ENCODE measurements around the gene HPSE2. TPM values are rescaled to one million over a fixed set of nuclear protein-coding genes. Genes with fewer than 3 reads are reported as not detected.

Gene HPSE2
- total RNA-seq, 1 experiment from 2014 or later, result 0.20 TPM

GRCh38 chr10:98463976-98464754 lies 771.5 kb downstream of the HPSE2 start:
- no peak for DNase-seq
- Histone ChIP-seq H3K9me3 (ENCODE audit: control insufficient read depth, low read depth, low read length) (no peaks in the 10 kb centered on the region), H4K8ac (replicated peaks; ENCODE audit: insufficient read length, low read depth, low read length) (no peak overlapping the region), H2BK12ac (ENCODE audit: insufficient read length, low read depth, low read length) (no peak overlapping the region), H3K79me2 (ENCODE audit: insufficient read depth, low read length) (no peaks in the 10 kb centered on the region), H3K27me3 (ENCODE audit: insufficient read depth, low read length) (no peaks in the 10 kb centered on the region), H2BK5ac (ENCODE audit: insufficient read length, low read length) (no peak overlapping the region), H3T11ph (ENCODE audit: low read length) (no peak overlapping the region), H4K91ac (ENCODE audit: insufficient read length, low read depth, low read length) (no peak overlapping the region), H3K23ac (ENCODE audit: insufficient read length, low read depth, low read length) (no peak overlapping the region), H2BK20ac (ENCODE audit: low read depth, low read length, poor library complexity, severe bottlenecking) (no peak overlapping the region), H4K20me1 (ENCODE audit: control insufficient read depth, insufficient read depth, insufficient read length) (no peaks in the 10 kb centered on the region), H3K56ac (ENCODE audit: insufficient read length, low read depth, low read length) (no peak overlapping the region), H2AFZ (ENCODE audit: low read length) (no peak overlapping the region), H3K4ac (ENCODE audit: low read depth, low read length) (no peak overlapping the region), H4K5ac (ENCODE audit: insufficient read length, low read depth, low read length) (no peak overlapping the region), H3K79me1 (ENCODE audit: insufficient read depth, low read depth, low read length, poor library complexity, severe bottlenecking) (no peaks in the 10 kb centered on the region), H3K23me2 (ENCODE audit: insufficient read length, low read depth, low read length, poor library complexity, severe bottlenecking) (no peaks in the 10 kb centered on the region), H3K4me1 (ENCODE audit: insufficient read depth, low read length) (no peaks in the 10 kb centered on the region; the same call in 1 of the 2 replicates), H3K27ac (ENCODE audit: insufficient read length, low read depth, low read length) (no peak overlapping the region), H3K9ac (ENCODE audit: extremely low read depth, insufficient read length, low read length) (no peak overlapping the region), H2BK15ac (ENCODE audit: low read depth, low read length) (no peak overlapping the region), H2BK120ac (ENCODE audit: low read depth, low read length, poor library complexity, severe bottlenecking) (no peak overlapping the region), H3K18ac (ENCODE audit: insufficient read length, low read depth, low read length) (no peak overlapping the region), H3K4me2 (ENCODE audit: insufficient read depth, insufficient read length, low read length) (no peak overlapping the region), H3K14ac (ENCODE audit: insufficient read depth, low read length) (no peak overlapping the region), H2AK5ac (ENCODE audit: insufficient read length, low read length) (no peak overlapping the region)
- H3K9me3 Mint-ChIP-seq, result no peaks in the 10 kb centered on the region
- H3K27me3 Mint-ChIP-seq (ENCODE audit: low read depth), result peaks cover 16% of the 10 kb centered on the region
- H3K36me3 Mint-ChIP-seq (ENCODE audit: insufficient read depth in 1 of 3, low read depth in 3 of 3), result no peaks in the 10 kb centered on the region; a peak in 1 of 7 replicates
- peaks cover 9 to 12% of the 10 kb centered on the region in 2 experiments for H3K4me1 Mint-ChIP-seq
- H3K4me3 Mint-ChIP-seq, result no peak overlapping the region
- no peak overlapping the region; a peak in 1 of 7 replicates for H3K27ac Mint-ChIP-seq
- WGBS (ENCODE audit: extremely low coverage, insufficient read length, low lambda C conversion rate), result no CpG with 5 or more reads among the region's 8 CpGs
- no peak for TF ChIP-seq CTCF (conservative IDR thresholded peaks at IDR 0.05)
